Keratinocyte (primary cell): ENCODE results near the gene RASL12. TPM values are rescaled to one million over a fixed set of nuclear protein-coding genes. Genes with fewer than 3 reads are reported as not detected.

Experiments used
- DNase-seq: peaks from one replicate; pipeline ENCODE4 v3.0.0-alpha.2; 2011; ENCODE audit warnings: low read depth, missing footprints, low spot score
- FAIRE-seq: peaks from 2 replicates; lab custom pipeline; 2011; peaks lifted over from hg19 to GRCh38; lab: Jason Lieb, UNC
- H2AFZ ChIP-seq: 2 replicates; pipeline ENCODE4 v1.6.0; 2012; ENCODE audit warnings: low read length, control low read depth, inconsistent platforms; ENCODE audit not compliant: control insufficient read depth
- H3K27ac ChIP-seq: 2 replicates; pipeline ENCODE4 v1.5.1; 2011; ENCODE audit warnings: low read length; ENCODE audit not compliant: control insufficient read depth, insufficient read depth
- H3K27me3 ChIP-seq: 3 replicates; pipeline ENCODE4 v1.6.0; 2011; ENCODE audit warnings: low read length; ENCODE audit not compliant: control insufficient read depth, insufficient read depth; ENCODE audit errors: extremely low read depth
- H3K36me3 ChIP-seq, 2 experiments: 2 replicates in 1 of 2; 3 replicates in 1 of 2; pipeline ENCODE4 v1.5.1; 2011; ENCODE audit warnings: low read length in 2 of 2, mild to moderate bottlenecking in 1 of 2; ENCODE audit not compliant: control insufficient read depth in 2 of 2, insufficient read depth in 2 of 2; ENCODE audit errors: extremely low read depth in 1 of 2
- H3K4me1 ChIP-seq: 3 replicates; pipeline ENCODE4 v1.5.1; 2011; ENCODE audit warnings: low read length; ENCODE audit not compliant: control insufficient read depth, insufficient read depth; ENCODE audit errors: extremely low read depth
- H3K4me2 ChIP-seq: 3 replicates; pipeline ENCODE4 v1.6.0; 2011; ENCODE audit warnings: low read depth, low read length; ENCODE audit not compliant: control insufficient read depth, insufficient read depth; ENCODE audit errors: extremely low read depth
- H3K4me3 ChIP-seq, 3 experiments: fragments of 200-600 bp in 1 of 3; sonication (generic) in 1 of 3; 2 replicates in 2 of 3; 3 replicates in 1 of 3; pipeline ENCODE4 v1.5.1; 2011 to 2016; ENCODE audit warnings: low read length in 3 of 3, mild to moderate bottlenecking in 3 of 3, control low read depth in 2 of 3, inconsistent platforms in 1 of 3, low read depth in 1 of 3, mixed read lengths in 1 of 3, mixed run types in 1 of 3, moderate library complexity in 1 of 3; ENCODE audit not compliant: control insufficient read depth in 2 of 3, insufficient read depth in 2 of 3; ENCODE audit errors: extremely low read depth in 1 of 3
- H3K79me2 ChIP-seq: 2 replicates; pipeline ENCODE4 v1.6.0; 2012; ENCODE audit warnings: low read length; ENCODE audit not compliant: control insufficient read depth, insufficient read depth
- H3K9ac ChIP-seq: 3 replicates; pipeline ENCODE4 v1.6.0; 2011; ENCODE audit warnings: low read length; ENCODE audit not compliant: control insufficient read depth, insufficient read depth; ENCODE audit errors: extremely low read depth
- H3K9me1 ChIP-seq: 3 replicates; pipeline ENCODE4 v1.6.0; 2011; ENCODE audit warnings: low read length; ENCODE audit not compliant: control insufficient read depth, insufficient read depth; ENCODE audit errors: extremely low read depth
- H3K9me3 ChIP-seq: 2 replicates; pipeline ENCODE4 v1.5.1; 2012; ENCODE audit warnings: low read depth, low read length; ENCODE audit not compliant: control insufficient read depth
- H4K20me1 ChIP-seq: 3 replicates; pipeline ENCODE4 v1.6.0; 2011; ENCODE audit warnings: low read length; ENCODE audit not compliant: control insufficient read depth, insufficient read depth; ENCODE audit errors: extremely low read depth
- CTCF ChIP-seq, 3 experiments: IDR thresholded peaks in 1 of 3; conservative IDR thresholded peaks in 1 of 3; optimal IDR thresholded peaks in 1 of 3; 2 replicates in 2 of 3; 3 replicates in 1 of 3; pipeline versions ENCODE3 to v1.5.1; 2011; ENCODE audit warnings: low read length in 3 of 3, mild to moderate bottlenecking in 3 of 3, moderate library complexity in 2 of 3, control low read depth in 1 of 3, inconsistent platforms in 1 of 3; ENCODE audit not compliant: insufficient read depth in 2 of 3; ENCODE audit errors: extremely low read depth in 1 of 3
- EZH2 ChIP-seq: IDR thresholded peaks from one replicate; pipeline ENCODE4 v1.6.1; 2012; ENCODE audit warnings: inconsistent platforms, mild to moderate bottlenecking, low read length, moderate library complexity
- dilution Hi-C: fragments of 300-500 bp; cut with MboI; formaldehyde crosslinking; loops from one replicate; pipeline ENCODE4 v1.7.0; 2020; ENCODE audit warnings: low sequenced_read_pairs; ENCODE audit not compliant: extremely low pct_ligation_motif_present
- polyA plus RNA-seq, 5 experiments: library from polyadenylated mRNA; depleted of rRNA in 3 of 5; stranded (reverse) in 3 of 5; stranded (forward) in 1 of 5; unstranded in 1 of 5; fragments of >200 nt; gene quantifications; 1 replicate in 1 of 5; 2 replicates in 3 of 5; 3 replicates in 1 of 5; pipeline versions ENCODE4 v1.2.1 to v1.2.3, GENCODE V29; 2011 to 2012; ENCODE audit warnings: missing spikeins in 2 of 5, low read depth in 1 of 5, low replicate concordance in 1 of 5

The RASL12 gene
- polyA plus RNA-seq, 1 donor (not counting 4 experiments of a cell fraction or from before 2014, with no cell fraction given), result not detected

- Histone ChIP-seq H3K9ac (no peak overlapping the region), H3K4me3 (no peak overlapping the region), H3K4me2 (no peak overlapping the region), H3K36me3 (no peaks in the 10 kb centered on the region), H3K27me3 (no peaks in the 10 kb centered on the region), H3K79me2 (no peaks in the 10 kb centered on the region), H3K27ac (no peak overlapping the region), H3K9me1 (no peaks in the 10 kb centered on the region), H3K9me3 (no peaks in the 10 kb centered on the region), H3K4me1 (no peaks in the 10 kb centered on the region), H2AFZ (no peak overlapping the region), H4K20me1 (no peaks in the 10 kb centered on the region)
- TF ChIP-seq CTCF (optimal IDR thresholded peaks at IDR 0.05 in 1 of 3, IDR thresholded peaks at IDR 0.05 in 1 of 3, conservative IDR thresholded peaks at IDR 0.05 in 1 of 3; ENCODE audit: extremely low read depth in 1 of 3, insufficient read depth in 2 of 3, low read length in 3 of 3) (no peak), EZH2 (no peak)
- DNase-seq (no peak), FAIRE-seq (no peak)
- dilution Hi-C loops, result no loop called here
Observed at GRCh38 chr15:65034719-65035118, 33.1 kb downstream of the RASL12 start.

GRCh38 chr15:65033659-65034269, 34.0 kb downstream of the RASL12 start:
- no peaks in the 10 kb centered on the region for H3K27me3 ChIP-seq
- no peak overlapping the region for H2AFZ ChIP-seq
- H3K36me3 ChIP-seq, result no peaks in the 10 kb centered on the region
- DNase-seq (no peak), FAIRE-seq (no peak)
- no peak overlapping the region for H3K27ac ChIP-seq
- H3K9me3 ChIP-seq, result no peaks in the 10 kb centered on the region
- H3K79me2 ChIP-seq, result peaks cover 4% of the 10 kb centered on the region
- no peak overlapping the region for H3K9ac ChIP-seq
- no peak overlapping the region for H3K4me3 ChIP-seq
- dilution Hi-C loops, result no loop called here
- no peaks in the 10 kb centered on the region for H3K9me1 ChIP-seq
- no peaks in the 10 kb centered on the region for H3K4me1 ChIP-seq
- no peaks in the 10 kb centered on the region for H4K20me1 ChIP-seq
- TF ChIP-seq EZH2 (no peak), CTCF (optimal IDR thresholded peaks at IDR 0.05 in 1 of 3, IDR thresholded peaks at IDR 0.05 in 1 of 3, conservative IDR thresholded peaks at IDR 0.05 in 1 of 3; ENCODE audit: extremely low read depth in 1 of 3, insufficient read depth in 2 of 3, low read length in 3 of 3) (peak; percentile 64 to 77 (median 76))
- H3K4me2 ChIP-seq, result peak overlapping the region; percentile 12
